PC-3 (cell line): Measurements from ENCODE around the gene AMY1B.
"Not testable (repeated sequence)": the region's sequence is repeated elsewhere in the genome, so short reads cannot be mapped to it uniquely, and the experiment has no call there.

Source experiments
- CTCF ChIP-seq: fragments of 300-600 bp; sonication (generic); conservative IDR thresholded peaks from 2 replicates; pipeline ENCODE4 v1.5.1; 2017; ENCODE audit warnings: antibody characterized with exemption, low read depth, mild to moderate bottlenecking, low read length
- EZH2phosphoT487 ChIP-seq: fragments of 300-600 bp; sonication (generic); IDR thresholded peaks from 2 replicates; pipeline ENCODE4 v1.6.1; 2018; ENCODE audit warnings: mild to moderate bottlenecking, antibody characterized with exemption, low read length, borderline replicate concordance

GRCh38 chr1:103696110-103696509 is at the start of gene AMY1B:
- not testable (repeated sequence) for TF ChIP-seq CTCF, EZH2phosphoT487
